ENCODE measurements around the gene COL11A1.
"Not testable (repeated sequence)": the region's sequence is repeated elsewhere in the genome, so short reads cannot be mapped to it uniquely, and the experiment has no call there.

COL11A1 gene

DNA sequence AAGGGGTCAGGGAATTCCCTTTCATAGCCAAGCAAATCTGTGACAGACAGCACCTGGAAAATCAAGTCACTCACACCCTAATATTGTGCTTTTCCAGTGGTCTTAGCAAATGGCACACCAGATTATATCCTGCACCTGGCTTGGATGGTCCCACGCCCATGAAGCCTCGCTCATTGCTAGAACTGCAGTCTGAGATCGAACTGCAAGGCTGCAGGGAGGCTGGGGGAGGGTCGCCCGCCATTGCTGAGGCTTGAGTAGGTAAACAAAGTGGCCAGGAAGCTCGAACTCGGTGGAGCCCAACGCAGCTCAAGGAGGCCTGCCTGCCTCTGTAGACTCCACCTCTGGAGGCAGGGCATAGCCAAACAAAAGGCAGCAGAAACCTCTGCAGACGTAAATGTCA, 281.6 kb downstream of the COL11A1 start:
- not testable (repeated sequence) for DNase-seq
